ENCODE results near the gene PRELID2. TPM values are rescaled to one million over a fixed set of nuclear protein-coding genes. Genes with fewer than 3 reads are reported as not detected.

PRELID2 gene
- total RNA-seq, 4 donors from 2014 or later, result 1.1 to 6.7 (median 1.2) TPM; not detected in 1

DNA sequence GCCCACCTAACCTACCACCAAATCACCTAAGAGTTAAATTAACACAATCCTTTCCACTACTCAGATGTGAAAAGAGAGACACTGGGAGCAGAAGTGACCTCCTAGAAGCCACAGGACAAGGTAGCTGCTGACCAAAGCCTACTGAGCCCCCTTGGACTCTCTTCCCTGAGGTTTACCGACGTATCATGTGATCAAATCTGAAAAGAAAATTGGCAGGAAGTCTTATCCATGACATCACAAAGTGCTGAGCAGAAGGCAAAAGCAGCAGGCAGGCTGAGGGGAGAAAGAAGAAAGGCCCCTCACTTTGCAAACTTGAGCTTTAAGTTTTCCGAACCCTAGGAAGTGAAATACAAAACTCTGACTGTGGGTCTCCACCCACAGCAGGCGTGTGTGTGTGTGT lies 11.1 kb downstream of the PRELID2 start:
- no peak overlapping the region for H3K4me3 ChIP-seq
- intact Hi-C loops (cut with DNase I; ENCODE audit: low total_unique reads), result loop anchor here (10.0 kb wide), 1 partner anchor 1619 kb away; no protein-coding TSS in a partner anchor
- no peaks in the 10 kb centered on the region for H3K36me3 ChIP-seq
- ATAC-seq (no peak), DNase-seq (no peak)
- in situ Hi-C loops (cut with MboI; ENCODE audit: low sequenced_read_pairs in 4 of 4), result loop anchor here in 3 of 4 donors (10.0 kb wide), 2 partner anchors 139 to 1619 kb away; no protein-coding TSS in a partner anchor
- TF ChIP-seq, protein P1, sequence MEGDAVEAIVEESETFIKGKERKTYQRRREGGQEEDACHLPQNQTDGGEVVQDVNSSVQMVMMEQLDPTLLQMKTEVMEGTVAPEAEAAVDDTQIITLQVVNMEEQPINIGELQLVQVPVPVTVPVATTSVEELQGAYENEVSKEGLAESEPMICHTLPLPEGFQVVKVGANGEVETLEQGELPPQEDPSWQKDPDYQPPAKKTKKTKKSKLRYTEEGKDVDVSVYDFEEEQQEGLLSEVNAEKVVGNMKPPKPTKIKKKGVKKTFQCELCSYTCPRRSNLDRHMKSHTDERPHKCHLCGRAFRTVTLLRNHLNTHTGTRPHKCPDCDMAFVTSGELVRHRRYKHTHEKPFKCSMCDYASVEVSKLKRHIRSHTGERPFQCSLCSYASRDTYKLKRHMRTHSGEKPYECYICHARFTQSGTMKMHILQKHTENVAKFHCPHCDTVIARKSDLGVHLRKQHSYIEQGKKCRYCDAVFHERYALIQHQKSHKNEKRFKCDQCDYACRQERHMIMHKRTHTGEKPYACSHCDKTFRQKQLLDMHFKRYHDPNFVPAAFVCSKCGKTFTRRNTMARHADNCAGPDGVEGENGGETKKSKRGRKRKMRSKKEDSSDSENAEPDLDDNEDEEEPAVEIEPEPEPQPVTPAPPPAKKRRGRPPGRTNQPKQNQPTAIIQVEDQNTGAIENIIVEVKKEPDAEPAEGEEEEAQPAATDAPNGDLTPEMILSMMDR (IDR thresholded peaks at IDR 0.05 in 4 of 5, conservative IDR thresholded peaks at IDR 0.05 in 1 of 5), result no peak
- no peak for TF ChIP-seq POLR2A (IDR thresholded peaks at IDR 0.05)
- H3K27ac ChIP-seq, result no peak overlapping the region
- H3K4me1 ChIP-seq, result no peaks in the 10 kb centered on the region
- no peaks in the 10 kb centered on the region for H3K27me3 ChIP-seq
- H3K9me3 ChIP-seq, result no peaks in the 10 kb centered on the region

DNA sequence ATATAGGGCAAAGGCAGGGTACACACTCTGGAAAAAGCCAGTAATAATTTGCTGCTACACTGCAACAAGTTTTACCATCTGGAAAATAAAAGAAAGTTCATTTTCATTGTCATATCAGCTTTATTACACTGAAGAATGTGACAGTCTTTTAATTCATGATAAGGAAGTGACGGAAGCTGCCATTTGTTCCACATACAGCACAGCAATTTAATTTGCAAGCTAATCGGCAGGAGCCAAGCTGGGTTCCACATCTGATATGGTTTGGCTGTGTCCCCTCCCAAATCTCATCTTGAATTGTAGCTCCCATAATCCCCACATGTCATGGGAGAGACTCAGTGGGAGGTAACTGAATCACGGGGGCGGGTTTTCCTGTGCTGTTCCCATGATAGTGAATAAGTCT lies 16.5 kb downstream of the PRELID2 start:
- no peak for DNase-seq
- no peaks in the 10 kb centered on the region for H3K4me1 ChIP-seq
- no peaks in the 10 kb centered on the region for H3K27me3 ChIP-seq
- TF ChIP-seq, protein P1 (IDR thresholded peaks at IDR 0.05 in 4 of 5, conservative IDR thresholded peaks at IDR 0.05 in 1 of 5), result no peak
- TF ChIP-seq POLR2A (IDR thresholded peaks at IDR 0.05), result no peak
- in situ Hi-C loops (cut with MboI; ENCODE audit: low sequenced_read_pairs in 4 of 4) (no loop called here), intact Hi-C loops (cut with DNase I; ENCODE audit: low total_unique reads) (no loop called here)
- H3K4me3 ChIP-seq, result no peak overlapping the region
- no peak for ATAC-seq
- no peak overlapping the region for H3K27ac ChIP-seq
- H3K36me3 ChIP-seq, result no peaks in the 10 kb centered on the region
- no peaks in the 10 kb centered on the region for H3K9me3 ChIP-seq

DNA sequence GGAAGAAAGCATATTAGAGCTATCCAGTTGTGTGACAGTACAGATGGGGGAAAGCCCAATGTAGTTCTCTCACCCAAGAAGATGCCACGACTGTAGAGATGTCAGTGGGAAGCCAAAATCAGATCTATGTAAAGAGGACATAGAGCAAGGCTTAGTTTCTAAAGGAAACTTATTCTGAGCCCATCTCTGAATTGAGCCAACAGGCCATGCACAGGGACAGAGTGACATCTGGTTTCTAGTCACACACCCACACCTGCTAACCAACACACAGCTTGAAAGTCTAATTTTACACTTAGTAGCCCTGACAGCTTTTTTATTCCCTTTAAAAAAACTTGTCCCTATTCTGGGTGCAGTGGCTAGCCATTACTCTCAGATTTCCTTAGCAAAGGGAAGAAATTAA lies 22.3 kb downstream of the PRELID2 start:
- H3K36me3 ChIP-seq, result no peaks in the 10 kb centered on the region
- in situ Hi-C loops (cut with MboI; ENCODE audit: low sequenced_read_pairs in 4 of 4), result no loop called here
- H3K4me3 ChIP-seq, result no peak overlapping the region
- no peaks in the 10 kb centered on the region for H3K4me1 ChIP-seq
- ATAC-seq (no peak), DNase-seq (no peak)
- no peak overlapping the region for H3K27ac ChIP-seq
- no peaks in the 10 kb centered on the region for H3K27me3 ChIP-seq
- intact Hi-C loops (cut with DNase I; ENCODE audit: low total_unique reads), result no loop called here
- TF ChIP-seq POLR2A (IDR thresholded peaks at IDR 0.05), result no peak
- TF ChIP-seq, protein P1 (IDR thresholded peaks at IDR 0.05 in 4 of 5, conservative IDR thresholded peaks at IDR 0.05 in 1 of 5), result no peak
- H3K9me3 ChIP-seq, result no peaks in the 10 kb centered on the region

DNA sequence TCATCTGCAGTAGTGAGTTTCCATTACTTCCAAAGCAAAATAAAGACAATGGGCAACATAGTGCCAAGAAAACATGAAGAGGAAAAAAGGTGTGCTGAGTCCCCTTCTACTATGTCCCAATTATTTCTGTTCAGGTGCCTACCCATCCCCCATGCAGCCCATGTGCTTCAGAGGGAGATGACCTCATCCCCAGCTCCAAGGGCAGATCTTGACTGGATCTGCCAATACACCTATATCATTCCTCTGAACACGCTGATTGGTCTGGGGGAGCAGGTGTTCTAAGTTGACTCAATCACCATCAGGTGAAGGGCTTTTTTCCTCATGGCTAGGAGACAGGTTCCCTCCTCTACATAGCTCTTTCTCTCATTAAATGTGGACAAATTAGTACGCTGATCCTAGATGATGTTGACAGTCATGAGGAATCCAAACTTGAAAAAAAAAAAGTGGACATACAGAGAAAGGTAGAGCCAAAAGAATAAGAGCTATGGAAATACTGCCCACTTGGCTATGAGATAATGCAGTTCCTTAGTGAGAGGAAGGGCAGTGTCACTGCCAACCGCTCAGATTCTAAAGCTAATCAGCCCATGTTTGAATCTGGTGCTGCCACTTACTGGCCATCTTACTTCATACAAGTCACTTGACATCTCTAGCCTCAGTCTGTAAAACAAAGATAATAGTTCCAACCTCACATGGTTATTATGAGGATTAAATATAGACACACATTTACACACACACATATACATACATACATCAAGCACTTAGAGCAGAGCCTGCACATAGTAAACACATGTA lies 23.1 kb downstream of the PRELID2 start:
- DNase-seq (no peak), ATAC-seq (no peak)
- Histone ChIP-seq H3K36me3 (no peaks in the 10 kb centered on the region), H3K4me1 (no peaks in the 10 kb centered on the region), H3K27ac (no peak overlapping the region), H3K27me3 (no peaks in the 10 kb centered on the region), H3K4me3 (no peak overlapping the region), H3K9me3 (no peaks in the 10 kb centered on the region)
- TF ChIP-seq POLR2A (IDR thresholded peaks at IDR 0.05), result no peak
- TF ChIP-seq, protein P1 (IDR thresholded peaks at IDR 0.05 in 4 of 5, conservative IDR thresholded peaks at IDR 0.05 in 1 of 5), result no peak
- in situ Hi-C loops (cut with MboI; ENCODE audit: low sequenced_read_pairs in 4 of 4) (no loop called here), intact Hi-C loops (cut with DNase I; ENCODE audit: low total_unique reads) (no loop called here)
